Fibroblast of gingiva (primary cell): Measurements from ENCODE around the gene ANO10.
"Not testable (repeated sequence)": the region's sequence is repeated elsewhere in the genome, so short reads cannot be mapped to it uniquely, and the experiment has no call there.

Experiments
- DNase-seq: peaks from one replicate; pipeline ENCODE4 v3.0.0-alpha.2; 2011; ENCODE audit warnings: low read depth

The ANO10 gene, protein sequence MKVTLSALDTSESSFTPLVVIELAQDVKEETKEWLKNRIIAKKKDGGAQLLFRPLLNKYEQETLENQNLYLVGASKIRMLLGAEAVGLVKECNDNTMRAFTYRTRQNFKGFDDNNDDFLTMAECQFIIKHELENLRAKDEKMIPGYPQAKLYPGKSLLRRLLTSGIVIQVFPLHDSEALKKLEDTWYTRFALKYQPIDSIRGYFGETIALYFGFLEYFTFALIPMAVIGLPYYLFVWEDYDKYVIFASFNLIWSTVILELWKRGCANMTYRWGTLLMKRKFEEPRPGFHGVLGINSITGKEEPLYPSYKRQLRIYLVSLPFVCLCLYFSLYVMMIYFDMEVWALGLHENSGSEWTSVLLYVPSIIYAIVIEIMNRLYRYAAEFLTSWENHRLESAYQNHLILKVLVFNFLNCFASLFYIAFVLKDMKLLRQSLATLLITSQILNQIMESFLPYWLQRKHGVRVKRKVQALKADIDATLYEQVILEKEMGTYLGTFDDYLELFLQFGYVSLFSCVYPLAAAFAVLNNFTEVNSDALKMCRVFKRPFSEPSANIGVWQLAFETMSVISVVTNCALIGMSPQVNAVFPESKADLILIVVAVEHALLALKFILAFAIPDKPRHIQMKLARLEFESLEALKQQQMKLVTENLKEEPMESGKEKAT

DNA sequence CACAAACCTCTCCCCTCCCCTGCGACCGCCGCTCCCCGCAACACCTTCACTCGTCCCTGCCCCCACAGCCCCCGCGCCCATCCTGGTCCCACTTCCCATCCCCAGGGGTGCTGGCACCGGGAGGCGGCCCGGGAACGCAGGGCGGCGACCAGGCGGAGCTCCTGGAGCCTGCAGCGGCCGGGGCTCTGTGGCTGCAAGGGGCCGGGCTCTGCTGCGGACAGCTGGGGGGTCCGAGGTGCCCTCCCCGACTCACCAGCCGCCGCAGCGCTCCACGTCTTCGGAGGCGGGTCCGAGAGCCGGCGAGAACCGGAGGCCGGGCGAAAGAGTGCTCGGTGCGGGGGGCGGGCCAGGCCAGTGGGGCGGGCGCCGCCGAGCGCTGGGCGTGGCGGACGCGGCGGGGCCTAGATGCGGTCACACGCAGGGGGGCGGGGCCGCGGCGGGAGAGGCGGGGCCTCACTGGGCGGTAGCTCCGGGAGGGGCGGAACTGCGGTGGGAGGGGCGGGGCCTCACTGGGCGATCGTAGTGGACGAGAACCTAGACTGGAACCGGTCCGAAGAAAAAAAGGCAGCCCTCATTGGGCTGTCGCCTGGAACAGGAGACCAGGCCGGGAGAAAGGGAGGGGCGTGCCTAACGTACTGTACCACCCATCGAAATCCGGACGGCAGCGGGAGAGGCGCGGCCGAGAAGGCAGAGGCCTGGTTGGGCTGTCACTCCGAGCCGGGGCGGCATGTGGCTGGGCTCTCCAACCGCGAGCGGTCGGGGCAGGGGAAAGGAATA lies at the start of gene ANO10:
TSS of gene ANO10 (minus strand) at position 356 of the 777 bp plus-strand sequence. CDS start 16,159 bp downstream, outside the sequence.
- DNase-seq: peak; percentile 100

DNA sequence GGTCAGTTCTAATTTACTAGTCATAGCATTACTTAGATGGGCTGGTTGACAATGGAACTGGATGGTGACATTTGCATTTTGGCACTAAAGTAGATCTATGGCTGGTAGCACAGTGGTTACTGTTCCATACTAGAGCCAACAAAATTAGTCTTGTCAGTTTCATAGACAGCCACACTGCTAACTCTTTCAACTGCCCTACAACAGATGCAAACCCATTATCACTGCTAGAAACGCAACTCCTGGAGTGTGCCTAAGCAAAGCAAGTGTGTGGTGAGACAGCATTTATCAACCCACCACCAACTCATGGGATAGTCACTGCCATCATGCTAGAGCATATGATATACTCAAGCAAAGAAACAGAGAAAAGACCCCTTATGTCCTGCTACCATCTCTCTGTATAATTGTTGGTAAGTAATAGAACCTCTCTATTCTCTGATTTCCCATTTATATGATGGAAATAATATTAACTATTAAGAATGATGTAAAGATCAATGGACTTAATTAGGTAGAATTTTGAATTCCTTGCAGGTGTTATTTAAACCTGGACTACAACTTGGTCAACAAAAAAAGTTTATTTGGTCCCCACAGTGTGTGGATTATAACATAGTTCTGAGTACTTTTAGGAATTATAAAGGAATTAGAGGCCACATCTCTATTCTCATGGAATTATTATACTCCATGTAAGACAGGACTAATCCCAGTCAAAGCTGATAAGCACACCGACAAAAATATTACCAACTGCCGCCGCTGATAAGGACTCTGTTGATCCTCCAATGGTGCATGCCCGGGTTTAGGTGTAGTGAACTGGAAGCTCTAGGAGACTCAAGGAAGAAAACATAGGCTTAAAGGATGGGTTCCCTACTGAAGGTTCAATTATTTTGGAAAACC lies 49.1 kb upstream of the ANO10 start:
- no peak for DNase-seq

DNA sequence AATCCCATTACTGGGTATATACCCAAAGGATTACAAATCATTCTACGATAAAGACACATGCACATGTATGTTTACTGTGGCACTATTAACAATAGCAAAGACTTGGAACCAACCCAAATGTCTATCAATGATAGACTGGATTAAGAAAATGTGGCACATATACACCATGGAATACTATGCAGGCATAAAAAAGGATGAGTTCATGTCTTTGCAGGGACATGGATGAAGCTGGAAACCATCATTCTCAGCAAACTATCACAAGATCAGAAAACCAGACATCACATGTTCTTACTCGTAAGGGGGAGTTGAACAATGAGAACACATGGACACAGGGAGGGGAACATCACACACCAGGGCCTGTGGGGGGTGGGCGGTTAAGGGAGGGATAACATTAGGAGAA lies 43.2 kb upstream of the ANO10 start:
- DNase-seq: not testable (repeated sequence)

DNA sequence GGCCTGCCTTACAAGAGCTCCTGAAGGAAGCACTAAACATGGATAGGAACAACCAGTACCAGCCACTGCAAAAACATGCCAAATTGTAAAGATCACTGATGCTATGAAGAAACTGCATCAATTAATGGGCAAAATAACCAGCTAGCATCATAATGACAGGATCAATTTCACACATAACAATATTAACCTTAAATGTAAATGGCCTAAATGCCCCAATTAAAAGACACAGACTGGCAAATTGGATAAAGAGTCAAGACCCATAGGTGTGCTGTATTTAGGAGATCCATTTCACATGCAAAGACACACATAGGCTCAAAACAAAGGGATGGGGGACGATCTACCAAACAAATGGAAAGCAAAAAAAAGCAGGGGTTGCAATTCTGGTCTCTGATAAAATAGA lies 39.6 kb upstream of the ANO10 start:
- DNase-seq: not testable (repeated sequence)

DNA sequence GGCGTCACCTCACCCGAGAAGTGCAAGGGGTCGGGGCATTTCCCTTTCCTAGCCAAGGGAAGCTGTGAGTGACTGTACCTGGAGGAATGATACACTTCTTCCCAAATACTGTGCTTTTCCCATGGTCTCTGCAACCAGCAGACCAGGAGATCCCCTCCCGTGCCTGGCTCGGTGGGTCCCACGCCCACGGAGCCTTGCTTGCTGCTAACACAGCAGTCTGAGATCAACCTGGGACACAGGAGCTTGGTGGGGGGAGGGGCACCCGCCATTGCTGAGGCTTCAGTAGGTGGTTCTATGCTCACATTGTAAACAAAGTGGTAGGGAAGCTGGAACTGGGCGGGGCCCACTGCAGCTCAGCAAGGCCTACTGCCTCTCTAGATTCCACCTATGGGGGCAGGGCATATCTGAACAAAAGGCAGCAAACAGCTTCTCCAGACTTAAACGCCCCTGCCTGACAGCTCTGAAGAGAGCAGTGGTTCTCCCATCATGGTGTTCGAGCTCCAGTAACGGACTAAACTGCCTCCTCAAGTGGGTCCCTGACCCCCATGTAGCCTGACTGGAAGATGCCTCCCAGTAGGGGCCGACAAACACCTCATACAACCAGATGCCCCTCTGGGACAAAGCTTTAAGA lies 37.6 kb upstream of the ANO10 start:
- no peak for DNase-seq

DNA sequence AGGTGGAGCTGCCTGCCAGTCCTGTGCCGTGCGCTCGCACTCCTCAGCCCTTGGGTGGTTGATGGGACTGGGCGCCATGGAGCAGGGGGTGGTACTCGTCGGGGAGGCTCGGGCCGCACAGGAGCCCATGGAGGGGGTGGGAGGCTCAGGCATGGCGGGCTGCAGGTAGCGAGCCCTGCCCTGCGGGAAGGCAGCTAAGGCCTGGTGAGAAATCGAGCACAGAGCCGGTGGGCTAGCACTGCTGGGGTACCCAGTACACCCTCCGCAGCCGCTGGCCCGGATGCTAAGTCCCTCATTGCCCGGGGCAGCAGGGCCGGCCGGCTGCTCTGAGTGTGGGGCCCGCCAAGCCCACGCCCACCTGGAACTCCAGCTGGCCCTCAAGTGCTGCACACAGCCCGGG lies 34.6 kb upstream of the ANO10 start:
- not testable (repeated sequence) for DNase-seq

DNA sequence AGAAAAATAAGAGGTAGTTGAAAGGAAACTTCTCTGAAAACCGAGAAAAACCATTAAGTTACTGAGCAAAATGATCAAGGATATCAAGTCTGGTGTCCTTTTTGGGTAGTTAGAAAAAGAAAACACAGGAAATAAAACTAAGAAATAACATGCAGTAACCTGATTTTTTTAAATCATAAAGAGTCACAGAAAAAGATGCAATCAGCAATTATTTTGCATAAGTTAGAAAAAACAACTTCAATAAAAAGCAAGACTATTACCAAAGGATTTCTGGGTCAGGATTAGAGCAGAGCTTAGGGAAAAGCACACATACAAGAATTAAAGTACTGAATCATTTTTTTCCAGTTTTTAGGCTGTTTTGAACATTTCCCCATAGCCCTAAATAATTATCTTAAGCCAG lies 28.5 kb upstream of the ANO10 start:
- no peak for DNase-seq

DNA sequence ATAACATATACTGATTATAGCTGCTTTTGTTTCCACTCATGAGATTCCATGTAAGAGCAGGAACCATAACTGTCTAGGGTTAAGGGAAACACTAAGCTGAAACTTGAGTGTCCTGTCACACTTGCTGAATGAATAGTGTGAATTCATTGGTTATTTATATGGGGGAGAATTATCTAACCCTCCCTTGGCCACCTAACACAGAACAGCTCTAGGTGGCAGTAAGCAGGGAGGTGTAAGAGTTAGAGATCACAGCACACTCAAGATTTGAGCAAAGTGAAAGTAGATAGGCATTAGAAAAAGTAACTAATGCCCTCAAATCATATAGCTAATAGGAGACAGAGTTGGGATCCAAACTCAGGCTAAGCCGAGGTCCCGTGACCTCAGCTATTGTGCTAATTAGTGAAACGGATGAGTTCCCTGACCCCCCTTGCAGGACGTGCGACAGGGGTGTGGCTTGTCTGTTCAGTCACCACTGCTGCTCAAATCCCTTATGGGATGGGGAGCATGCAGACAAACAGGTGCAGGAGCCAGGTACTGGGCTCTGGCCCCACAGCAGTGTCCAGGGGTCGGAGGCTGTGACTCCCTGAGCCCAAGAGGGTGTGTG lies 27.7 kb upstream of the ANO10 start:
- DNase-seq: no peak

DNA sequence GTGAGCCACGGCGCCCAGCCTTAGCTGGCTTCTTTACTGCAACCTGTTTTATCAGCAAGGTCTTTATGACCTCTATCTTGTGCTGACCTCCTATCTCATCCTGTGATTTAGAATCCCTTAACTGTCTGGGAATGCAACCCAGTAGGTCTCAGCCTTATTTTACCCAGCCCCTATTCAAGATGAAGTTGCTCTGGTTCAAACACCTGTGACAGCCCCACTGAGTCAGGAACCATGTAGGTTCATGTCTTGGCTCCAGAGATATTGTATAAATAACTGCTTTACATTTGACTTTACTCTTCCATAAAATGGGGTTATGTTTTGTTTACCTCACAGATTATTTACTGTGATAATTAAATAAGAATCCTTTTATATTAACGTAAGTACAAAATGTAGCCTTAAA lies 27.1 kb upstream of the ANO10 start:
- DNase-seq: no peak

DNA sequence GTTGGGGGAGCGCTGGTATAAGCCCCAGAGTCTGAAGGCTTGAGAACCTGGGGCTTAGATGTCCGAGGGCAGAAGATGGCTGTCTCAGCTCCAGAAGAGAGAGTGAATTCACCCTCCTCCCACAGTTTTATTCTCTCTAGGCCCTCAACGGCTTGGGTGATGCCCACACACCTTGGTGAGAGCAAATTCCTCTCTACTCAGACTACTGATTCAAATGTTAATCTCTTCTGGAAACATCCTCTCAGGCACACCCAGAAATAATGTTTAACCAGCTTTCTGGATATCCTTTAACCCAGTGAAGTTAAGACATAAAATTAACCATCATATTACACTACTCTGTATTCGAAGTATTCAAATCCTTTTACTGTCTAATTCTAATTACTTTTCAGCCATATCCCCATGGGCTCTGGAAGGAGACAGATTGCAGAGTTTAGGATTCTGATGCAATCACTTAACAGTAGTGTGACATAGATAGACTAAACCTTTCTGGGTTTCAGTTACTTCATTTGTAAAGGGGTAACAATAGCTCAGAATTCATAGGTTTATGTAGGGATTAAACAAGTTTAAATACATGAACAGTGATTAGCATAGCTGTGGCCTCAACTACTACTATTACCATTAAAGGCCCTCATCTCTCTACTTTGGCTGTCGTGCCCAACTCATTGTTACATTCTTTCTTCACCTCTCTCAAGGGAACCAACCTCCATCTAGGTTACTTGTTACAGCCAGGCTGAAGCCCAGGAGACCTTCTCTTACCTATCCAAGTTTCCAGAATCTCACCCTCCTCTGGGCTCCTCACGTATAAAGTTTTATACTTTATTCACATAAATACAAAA lies 25.7 kb upstream of the ANO10 start:
- DNase-seq: peak; percentile 12

DNA sequence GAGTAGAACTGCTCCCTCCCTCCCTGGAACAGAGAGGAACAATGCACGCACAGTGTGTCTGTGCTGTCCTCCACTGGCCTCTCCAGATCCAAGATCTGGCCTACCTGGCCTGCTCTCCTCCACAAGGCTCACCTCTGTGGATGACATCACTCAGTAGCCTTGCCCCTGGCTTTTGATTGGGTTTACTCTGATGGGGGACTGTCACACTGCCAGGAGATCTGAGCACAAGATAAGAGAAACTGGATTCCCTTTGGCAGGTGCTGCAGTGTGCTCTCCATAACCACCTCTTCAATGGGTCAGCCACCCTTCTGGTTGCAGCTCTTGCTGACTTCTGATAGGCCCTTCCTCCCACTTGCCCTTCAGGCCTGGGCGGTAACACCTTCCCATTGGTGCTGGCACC lies 22.6 kb upstream of the ANO10 start:
- no peak for DNase-seq

DNA sequence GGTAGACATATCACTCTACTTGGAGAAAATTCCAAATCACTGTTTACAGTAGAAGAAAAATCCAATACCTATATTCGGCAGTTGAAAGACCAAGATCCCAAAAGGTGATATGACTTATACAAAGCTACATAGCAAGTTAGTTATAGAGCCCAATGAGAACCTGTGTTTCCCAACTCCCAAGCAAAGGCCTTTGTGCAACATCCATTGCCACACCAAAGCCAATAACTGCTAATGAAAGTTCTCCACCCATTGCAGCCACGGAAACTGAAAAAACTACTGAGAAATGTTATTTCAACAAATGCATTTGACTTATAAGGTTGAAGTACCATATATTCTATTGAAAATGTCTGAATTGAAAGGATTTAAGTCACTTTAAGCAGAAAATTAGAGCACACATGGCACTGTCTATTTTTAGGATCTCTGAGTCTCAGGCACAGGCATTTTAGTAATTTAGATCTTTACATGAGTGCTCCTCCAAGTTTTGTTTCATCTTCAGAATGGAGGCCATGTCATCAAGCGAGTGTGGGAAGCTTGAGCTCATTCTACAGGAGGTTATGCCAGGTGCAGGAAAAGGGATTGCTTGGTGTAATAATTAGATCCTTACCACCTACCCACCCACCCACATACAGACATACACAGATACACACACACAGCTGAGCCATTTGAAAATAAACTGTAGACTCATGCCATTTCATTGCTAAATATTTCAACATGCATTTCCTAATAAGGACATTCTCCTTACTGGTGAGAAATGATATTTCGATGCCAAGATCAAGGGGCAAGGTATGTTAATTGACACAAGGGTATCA lies 19.7 kb upstream of the ANO10 start:
- peak; percentile 59 for DNase-seq

DNA sequence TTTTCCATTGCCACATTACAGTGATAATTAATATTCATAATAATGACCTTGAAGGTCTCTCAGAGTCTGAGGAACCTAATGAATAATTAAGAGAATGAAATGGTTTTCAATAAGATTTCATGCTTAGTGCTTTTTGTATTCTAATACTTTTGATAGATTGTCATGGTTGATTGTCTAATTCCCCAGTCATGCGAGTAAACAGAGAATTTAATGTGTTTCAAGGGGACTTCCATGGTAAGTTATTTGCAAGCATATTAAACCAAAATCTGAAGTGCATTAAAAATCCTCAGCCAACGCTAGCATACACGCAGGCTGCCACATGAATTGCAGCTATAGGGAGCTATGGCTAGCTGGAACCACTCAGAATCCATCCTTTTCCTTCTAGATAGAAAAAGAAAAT lies 18.9 kb upstream of the ANO10 start:
- no peak for DNase-seq

DNA sequence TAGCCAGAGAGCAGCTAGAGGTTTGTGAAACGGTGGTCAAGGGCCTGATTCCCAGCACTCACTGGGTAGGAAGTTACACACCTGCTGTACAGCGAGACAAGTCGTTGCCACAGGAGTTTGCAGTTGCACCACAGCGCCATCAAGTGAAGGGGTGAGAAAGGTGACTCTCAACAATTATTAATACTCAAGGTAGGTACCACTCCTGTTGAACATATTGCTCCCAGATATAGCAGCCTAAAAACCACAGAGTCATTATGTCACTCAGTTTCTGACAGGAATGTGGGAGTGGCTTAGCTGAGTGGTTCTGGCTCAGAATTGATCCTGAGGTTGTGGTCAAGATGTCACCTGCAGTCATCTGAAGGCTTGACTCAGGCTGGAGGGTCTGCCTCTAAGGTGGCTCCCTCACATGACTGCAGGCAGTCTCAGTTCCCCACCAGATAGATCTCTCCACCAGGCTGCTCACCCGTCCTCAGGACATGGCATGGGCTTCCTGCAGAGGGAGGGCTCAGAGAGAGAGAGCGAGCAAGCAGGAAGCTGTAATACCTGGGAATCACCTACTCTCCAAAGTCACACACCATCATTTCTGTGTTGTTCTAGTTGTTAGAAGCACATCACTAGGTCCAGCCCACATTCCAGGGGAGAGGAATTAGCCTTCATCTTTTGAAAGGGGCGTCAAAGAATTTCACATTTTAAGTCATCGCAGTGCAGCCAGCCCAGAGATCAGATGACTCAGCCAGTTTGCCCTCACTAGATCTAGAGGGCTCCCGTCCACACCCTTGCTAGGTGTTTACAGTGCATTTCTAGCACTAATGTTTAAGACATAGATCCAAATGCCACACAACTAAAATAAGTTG lies 17.0 kb upstream of the ANO10 start:
- DNase-seq: no peak

DNA sequence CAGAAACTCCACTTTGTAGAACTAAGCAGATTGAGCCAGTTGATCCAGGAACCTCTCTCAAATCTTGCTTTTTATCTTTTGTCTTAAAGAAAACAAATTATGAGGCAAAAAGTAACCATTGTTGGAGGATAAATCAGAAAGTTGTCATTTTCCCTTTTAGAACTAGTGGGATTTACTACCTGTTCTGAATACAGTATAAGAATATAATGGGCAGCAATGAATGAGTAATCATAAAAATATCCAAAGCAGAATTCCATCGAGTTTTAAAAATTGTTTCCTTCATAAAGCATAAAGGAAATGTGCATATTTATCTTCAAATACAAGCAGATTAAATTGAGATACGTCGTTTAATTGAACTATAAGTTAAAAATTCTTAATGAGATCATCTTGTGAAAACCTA lies 15.9 kb upstream of the ANO10 start:
- no peak for DNase-seq

DNA sequence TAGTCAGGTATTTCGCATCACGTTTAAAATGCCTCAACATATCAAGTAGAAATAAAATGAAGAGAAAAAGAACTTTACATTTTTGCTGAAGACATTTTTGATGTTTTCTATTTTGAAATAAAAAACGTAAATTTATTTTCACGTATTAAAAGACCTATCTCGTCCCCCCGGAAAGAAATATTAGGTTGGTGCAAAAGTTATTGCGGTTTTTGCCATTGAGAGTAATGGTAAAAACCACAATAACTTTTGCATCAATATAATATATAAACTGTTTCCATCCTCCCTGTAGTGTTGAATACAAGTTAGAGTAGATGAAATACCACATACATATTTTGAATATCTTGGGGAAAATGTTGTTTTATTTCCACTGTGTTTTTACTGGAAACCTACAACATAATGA lies 11.2 kb upstream of the ANO10 start:
- no peak for DNase-seq

DNA sequence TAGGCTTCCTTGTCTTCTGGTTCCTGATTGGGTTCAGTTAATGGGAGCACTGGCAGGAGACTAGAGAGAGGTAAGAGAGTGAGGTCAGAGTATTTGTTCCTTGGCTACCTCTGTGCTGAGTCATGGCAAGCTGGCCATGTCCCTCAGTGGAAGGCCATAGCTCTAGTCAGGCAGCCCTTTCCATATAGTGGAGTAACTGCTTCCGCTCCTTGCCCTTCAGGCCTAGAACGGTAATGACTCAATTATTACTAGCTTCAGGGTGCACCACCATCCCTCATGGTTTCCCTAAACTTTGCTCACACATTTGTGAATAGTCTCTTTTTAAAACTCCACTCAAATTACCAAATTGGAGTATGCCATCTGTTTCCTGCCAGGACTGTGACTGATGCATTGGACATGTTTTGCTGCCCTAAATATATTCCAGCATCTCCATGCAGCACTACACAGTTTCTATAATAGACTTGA lies 10.5 kb upstream of the ANO10 start:
- DNase-seq: peak; percentile 80

DNA sequence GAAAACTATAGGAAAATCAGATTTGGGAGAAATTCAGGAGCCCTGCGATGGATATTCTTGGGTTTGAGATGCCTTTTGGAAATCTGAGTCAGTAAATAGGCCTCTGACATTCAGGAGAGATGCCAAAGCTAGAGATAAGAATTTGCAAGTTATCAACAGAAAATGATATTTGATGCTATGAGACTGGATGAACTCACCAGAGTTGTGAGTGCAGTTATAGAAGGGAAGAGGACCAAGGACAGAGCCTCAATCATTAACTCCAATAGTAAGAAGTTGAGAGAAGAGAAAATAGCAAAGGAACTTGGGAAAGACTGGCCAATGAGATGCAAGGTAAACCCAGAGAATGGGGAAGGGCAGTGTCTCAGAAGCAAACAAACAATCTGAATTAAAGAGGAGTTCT lies 7.9 kb upstream of the ANO10 start:
- no peak for DNase-seq
